Eye (tissue), 1 donor: ENCODE measurements around the gene PCDHB9.
"Not testable (repeated sequence)": the region's sequence is repeated elsewhere in the genome, so short reads cannot be mapped to it uniquely, and the experiment has no call there.

ENCODE experiments used
- DNase-seq: peaks from one replicate; pipeline ENCODE4 v3.0.0-alpha.2; 2015

The PCDHB9 gene

GRCh38 chr5:141186897-141187512 is at the start of gene PCDHB9:
Gene PCDHB9, plus strand, starts transcription at chr5:141187161. Its CDS starts 158 bp downstream, at chr5:141187319.
- peak; percentile 42 for DNase-seq

- DNase-seq: not testable (repeated sequence)
Observed at GRCh38 chr5:141137346-141137745, 49.6 kb upstream of the PCDHB9 start.

GRCh38 chr5:141149812-141150211 is 37.1 kb upstream of the PCDHB9 start, which contains the start of gene PCDHB6:
Gene PCDHB6, plus strand, starts transcription at chr5:141150057. Its CDS starts 201 bp downstream, at chr5:141150258.
- DNase-seq: peak; percentile 38

- no peak for DNase-seq
Observed at GRCh38 chr5:141150224-141150992, 36.6 kb upstream of the PCDHB9 start.

GRCh38 chr5:141150993-141151325 is 36.0 kb upstream of the PCDHB9 start:
- no peak for DNase-seq

GRCh38 chr5:141151632-141152031 is 35.3 kb upstream of the PCDHB9 start:
- DNase-seq: not testable (repeated sequence)

- DNase-seq: not testable (repeated sequence)
Observed at GRCh38 chr5:141152096-141152495, 34.9 kb upstream of the PCDHB9 start.

- no peak for DNase-seq
Observed at GRCh38 chr5:141155540-141156374, 31.2 kb upstream of the PCDHB9 start.

- DNase-seq: not testable (repeated sequence)
Observed at GRCh38 chr5:141157356-141157755, 29.6 kb upstream of the PCDHB9 start.

GRCh38 chr5:141157901-141158300 is 29.1 kb upstream of the PCDHB9 start:
- DNase-seq: not testable (repeated sequence)

GRCh38 chr5:141172381-141173204 is 14.4 kb upstream of the PCDHB9 start, which contains the start of gene PCDHB7:
Gene PCDHB7, plus strand, starts transcription at chr5:141172644. Its CDS starts 192 bp downstream, at chr5:141172836.
- peak; percentile 59 for DNase-seq

- DNase-seq: not testable (repeated sequence)
Observed at GRCh38 chr5:141174291-141175104, 12.5 kb upstream of the PCDHB9 start.

GRCh38 chr5:141175933-141176332 is 11.0 kb upstream of the PCDHB9 start:
- no peak for DNase-seq

- DNase-seq: not testable (repeated sequence)
Observed at GRCh38 chr5:141177577-141178191, 9.3 kb upstream of the PCDHB9 start, which contains the start of gene PCDHB8. Gene PCDHB8, plus strand, starts transcription at chr5:141177790. Its CDS starts 245 bp downstream, at chr5:141178035.

GRCh38 chr5:141179371-141179770 is 7.6 kb upstream of the PCDHB9 start:
- not testable (repeated sequence) for DNase-seq

GRCh38 chr5:141179876-141180275 is 7.1 kb upstream of the PCDHB9 start:
- DNase-seq: not testable (repeated sequence)

- DNase-seq: no peak
Observed at GRCh38 chr5:141180313-141180712, 6.6 kb upstream of the PCDHB9 start.

GRCh38 chr5:141182248-141182647 is 4.7 kb upstream of the PCDHB9 start, which contains the start of gene PCDHB16:
Gene PCDHB16, plus strand, starts transcription at chr5:141182387. Its CDS starts 173 bp downstream, at chr5:141182560.
- DNase-seq: peak; percentile 52

GRCh38 chr5:141184117-141184855 is 2.7 kb upstream of the PCDHB9 start:
- not testable (repeated sequence) for DNase-seq

- DNase-seq: not testable (repeated sequence)
Observed at GRCh38 chr5:141188682-141189081, 1.7 kb downstream of the PCDHB9 start.
